ENCODE data around the gene IGHMBP2.

The IGHMBP2 gene

GRCh38 chr11:68950270-68950669, 46.6 kb downstream of the IGHMBP2 start:
- no peak for TF ChIP-seq ZNF274 (IDR thresholded peaks at IDR 0.05; ENCODE audit: low read depth, low read length)
- no peak overlapping the region for H3K4me3 ChIP-seq (ENCODE audit: low read length)

- TF ChIP-seq ZNF274 (IDR thresholded peaks at IDR 0.05; ENCODE audit: low read depth, low read length), result no peak
- H3K4me3 ChIP-seq (ENCODE audit: low read length), result no peak overlapping the region
Measured at GRCh38 chr11:68950762-68951161, 47.1 kb downstream of the IGHMBP2 start.

DNA sequence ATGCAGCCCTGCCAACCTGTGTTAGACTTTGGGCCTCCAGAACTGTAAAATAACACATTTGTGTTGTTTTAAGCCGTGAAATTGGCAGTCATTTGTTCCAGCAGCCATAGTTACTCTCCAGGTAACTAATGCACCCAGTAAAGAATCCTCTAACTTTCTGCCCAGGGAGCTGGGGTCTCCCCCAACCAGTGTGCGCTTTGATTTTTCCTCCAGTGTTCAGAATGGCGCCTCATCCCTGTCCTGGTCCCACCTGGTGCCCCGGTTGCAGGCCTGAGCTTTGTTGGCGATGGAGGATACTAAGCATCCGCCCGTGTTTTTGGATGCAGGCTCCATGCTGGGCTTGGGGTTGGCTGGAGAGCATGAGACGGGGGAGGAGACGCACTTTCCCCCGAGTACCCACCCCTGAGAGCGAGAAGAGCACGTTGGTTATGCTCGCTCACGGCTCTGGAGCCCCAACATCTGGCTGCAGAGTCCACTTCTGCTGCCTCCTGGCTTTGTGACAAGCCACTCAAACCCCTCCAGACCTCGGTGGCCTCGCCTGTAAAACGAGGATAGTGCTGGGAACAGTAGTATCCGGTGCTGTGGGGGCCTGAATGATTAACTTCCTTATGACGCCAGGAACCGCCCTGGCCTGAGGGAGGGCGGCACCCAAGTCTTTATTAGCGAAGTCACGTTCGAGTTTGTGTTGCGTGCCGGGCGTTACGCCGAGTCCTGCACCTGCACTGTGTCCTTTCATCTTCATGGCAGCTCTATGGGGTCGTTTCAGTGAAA, 51.3 kb downstream of the IGHMBP2 start:
- TF ChIP-seq ZNF274 (IDR thresholded peaks at IDR 0.05; ENCODE audit: low read depth, low read length), result no peak
- no peak overlapping the region for H3K4me3 ChIP-seq (ENCODE audit: low read length)

- no peak for TF ChIP-seq ZNF274 (IDR thresholded peaks at IDR 0.05; ENCODE audit: low read depth, low read length)
- H3K4me3 ChIP-seq (ENCODE audit: low read length), result no peak overlapping the region
Measured at GRCh38 chr11:68955607-68955958, 51.9 kb downstream of the IGHMBP2 start.

- H3K4me3 ChIP-seq (ENCODE audit: low read length), result no peak overlapping the region
- no peak for TF ChIP-seq ZNF274 (IDR thresholded peaks at IDR 0.05; ENCODE audit: low read depth, low read length)
Measured at GRCh38 chr11:68956142-68956541, 52.5 kb downstream of the IGHMBP2 start.

DNA sequence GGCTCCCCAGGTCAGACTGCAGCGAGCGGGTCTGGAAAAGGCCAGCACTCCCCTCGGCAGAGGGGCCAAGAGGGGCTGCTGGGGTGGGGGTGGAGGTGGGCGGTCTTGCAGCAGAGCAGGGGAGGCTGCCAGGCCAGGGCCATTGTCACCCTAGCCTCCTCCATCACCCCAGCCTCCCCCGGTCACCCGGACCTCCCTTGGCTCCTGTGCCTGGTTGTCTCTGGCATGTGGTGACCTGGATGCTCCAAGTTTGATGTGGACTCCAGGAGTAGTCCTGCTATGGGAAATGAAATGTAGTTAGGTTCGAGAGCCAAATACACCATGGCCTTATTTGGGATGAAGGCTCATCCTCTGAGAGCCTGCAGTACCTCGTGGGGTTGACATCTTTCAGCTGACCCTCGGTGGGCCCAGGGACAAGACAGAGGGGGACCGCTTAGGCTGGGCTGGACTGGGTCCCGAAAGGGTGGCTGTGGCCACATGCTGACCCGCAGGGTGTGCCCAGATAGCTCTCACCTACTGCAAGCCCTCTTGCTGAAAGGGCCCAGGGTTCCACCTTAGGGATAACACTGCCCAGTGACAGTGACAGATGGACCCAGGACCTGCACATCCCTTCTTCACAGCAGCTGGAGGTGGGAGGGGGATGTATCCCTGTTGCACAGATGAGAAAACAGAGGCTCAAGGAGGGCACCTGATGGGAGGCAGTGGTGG, 53.0 kb downstream of the IGHMBP2 start:
- H3K4me3 ChIP-seq (ENCODE audit: low read length), result no peak overlapping the region
- no peak for TF ChIP-seq ZNF274 (IDR thresholded peaks at IDR 0.05; ENCODE audit: low read depth, low read length)

DNA sequence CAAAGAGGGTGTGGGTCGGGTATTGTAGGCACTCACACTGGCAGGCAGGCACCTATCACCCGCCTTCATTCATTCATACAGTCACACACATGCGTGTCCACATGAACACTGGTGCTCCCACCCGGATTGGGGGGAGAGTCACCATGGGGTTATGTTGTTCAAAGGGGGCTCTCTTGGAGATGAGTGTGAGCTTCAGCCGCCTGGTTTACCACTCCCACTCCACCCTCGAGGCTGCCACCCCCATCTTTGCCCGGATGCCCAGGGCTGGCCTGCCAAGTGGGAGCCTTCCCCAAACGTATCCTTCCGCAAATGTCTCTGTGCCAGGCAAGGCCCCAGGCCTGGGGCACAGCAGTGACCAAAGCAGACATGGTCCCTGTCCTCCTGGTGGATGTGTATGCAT, 54.5 kb downstream of the IGHMBP2 start:
- H3K4me3 ChIP-seq (ENCODE audit: low read length), result no peak overlapping the region
- no peak for TF ChIP-seq ZNF274 (IDR thresholded peaks at IDR 0.05; ENCODE audit: low read depth, low read length)

DNA sequence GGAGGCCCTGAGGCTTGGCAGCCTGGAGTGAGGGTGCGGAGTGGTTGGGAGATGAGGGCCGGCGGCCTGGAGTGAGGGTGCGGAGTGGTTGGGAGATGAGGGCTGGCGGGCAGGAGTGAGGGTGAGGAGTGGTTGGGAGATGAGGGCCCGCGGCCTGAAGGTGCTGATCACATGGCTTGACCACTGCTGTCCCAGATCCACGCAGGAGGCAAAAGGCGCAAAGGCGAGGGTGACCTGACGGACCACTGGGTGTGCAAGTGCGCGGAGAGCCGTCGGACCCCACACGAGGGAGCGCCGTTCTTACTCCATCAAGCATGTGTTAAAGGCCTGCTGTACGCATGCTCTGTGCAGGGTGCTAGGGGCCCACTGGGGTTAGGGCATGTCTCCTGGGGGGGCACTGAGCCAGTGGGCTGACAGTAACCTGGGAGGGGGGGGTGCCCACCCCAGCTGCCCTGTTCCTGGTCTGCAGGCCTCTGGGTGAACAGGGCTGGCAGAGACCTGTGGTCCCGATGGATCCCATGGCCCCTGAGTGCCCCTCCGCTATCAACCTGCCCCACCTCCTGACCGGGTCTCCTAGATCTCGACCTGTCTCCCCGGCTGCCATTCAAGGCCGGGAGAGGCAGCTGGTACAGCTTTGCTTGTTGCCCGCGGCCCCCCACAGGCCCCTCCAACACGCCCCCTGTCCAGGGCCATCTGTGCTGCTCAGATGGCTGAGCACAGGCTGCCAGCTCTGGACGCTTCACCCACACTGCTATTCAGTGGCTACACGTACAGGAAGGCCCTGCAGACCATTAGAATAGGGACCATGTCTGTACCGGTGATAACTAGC, 56.0 kb downstream of the IGHMBP2 start:
- no peak overlapping the region for H3K4me3 ChIP-seq (ENCODE audit: low read length)
- TF ChIP-seq ZNF274 (IDR thresholded peaks at IDR 0.05; ENCODE audit: low read depth, low read length), result no peak

DNA sequence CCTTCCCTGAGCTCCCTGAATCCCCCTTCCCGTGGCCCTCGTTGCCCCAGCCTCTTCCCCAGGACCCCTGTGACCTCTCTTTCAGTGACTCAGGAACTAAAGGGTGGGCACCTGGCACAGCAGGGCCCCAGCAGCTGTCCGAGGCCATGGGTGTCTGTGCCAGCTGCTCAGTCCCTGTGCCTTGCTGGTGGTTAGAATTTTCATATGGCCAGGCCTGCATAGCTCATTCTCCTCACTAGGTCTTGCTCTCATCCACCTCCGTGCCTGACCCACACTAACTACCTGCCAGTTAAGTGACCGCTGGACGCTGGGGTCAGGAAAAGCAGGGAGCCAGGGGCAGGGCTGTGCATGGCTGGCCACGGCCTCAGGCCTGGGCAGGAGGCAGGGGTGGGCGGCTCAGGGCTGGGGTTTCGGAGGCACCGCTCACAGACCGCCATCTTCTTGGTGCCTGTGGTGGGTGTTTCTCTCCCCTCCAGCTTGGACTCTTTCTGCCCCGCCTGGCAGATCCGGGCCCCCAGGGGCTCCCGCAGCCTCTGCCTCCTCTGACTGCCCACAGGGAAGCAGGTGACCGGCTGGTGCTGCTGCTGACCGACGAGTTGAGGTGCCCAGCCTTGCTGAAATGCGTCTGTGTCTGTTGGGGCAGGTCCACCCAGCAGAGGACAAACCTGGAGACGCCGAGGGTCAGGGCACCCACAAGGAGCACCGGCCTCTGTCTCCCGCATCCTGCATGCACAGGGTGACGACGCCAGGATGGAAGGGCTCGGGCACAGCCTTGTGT, 56.8 kb downstream of the IGHMBP2 start:
- no peak for TF ChIP-seq ZNF274 (IDR thresholded peaks at IDR 0.05; ENCODE audit: low read depth, low read length)
- H3K4me3 ChIP-seq (ENCODE audit: low read length), result no peak overlapping the region

DNA sequence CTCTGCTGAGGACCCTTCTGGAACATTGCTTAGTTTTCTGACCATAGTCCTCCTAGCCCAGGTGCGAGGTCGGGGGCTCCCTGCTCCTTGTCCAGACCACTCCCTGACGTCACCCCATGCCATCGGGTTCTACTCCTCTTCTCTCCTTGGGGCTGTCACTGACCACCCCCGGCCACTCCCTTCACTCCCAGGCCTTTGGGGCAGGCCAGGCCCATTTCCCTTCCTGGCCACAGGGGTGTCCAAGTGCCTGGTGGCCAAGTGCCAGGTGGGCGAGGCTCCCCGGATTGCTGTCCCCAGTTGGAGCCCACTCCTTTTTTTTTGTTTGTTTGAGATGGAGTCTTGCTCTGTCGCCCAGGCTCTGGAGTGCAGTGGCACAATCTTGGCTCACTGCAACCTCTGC, 57.6 kb downstream of the IGHMBP2 start:
- H3K4me3 ChIP-seq (ENCODE audit: low read length), result no peak overlapping the region
- TF ChIP-seq ZNF274 (IDR thresholded peaks at IDR 0.05; ENCODE audit: low read depth, low read length), result no peak

DNA sequence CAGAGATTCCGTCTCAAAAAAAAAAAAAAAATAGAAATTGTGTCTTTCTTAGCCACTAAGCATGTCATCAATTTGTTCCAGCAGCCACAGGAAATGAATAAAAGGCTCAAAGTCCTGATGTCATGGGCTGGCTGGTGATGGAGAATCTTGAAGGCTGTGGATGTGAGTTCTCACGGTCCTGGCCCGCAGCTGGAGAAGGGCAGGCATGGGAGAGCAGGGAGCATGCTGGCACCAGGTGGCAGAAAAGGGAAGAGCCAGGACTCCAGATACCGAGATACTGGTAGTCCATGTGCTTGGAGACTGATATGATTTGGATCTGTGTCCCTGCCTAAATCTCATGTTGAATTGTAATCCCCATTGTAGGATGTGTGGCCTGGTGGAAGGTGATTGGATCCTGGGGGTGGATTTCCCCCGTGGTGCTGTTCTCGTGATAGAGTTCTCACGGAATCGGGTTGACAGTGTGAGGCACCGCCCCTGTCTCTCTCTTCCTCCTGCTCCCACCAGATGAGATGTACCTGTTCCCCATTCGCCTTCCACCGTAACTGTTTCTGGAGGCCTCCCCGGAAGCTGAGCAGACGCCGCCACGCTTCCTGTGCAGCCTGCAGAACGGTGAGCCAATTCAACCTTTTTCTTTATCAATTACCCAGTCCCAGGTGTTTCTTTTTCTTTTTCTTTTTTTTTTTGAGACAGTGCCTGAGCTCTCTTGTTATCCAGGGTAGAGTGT, 59.0 kb downstream of the IGHMBP2 start:
- 0 out of 2 replicates have a peak, but pooled peaks have one; percentile 33 for TF ChIP-seq ZNF274 (IDR thresholded peaks at IDR 0.05; ENCODE audit: low read depth, low read length)
- no peak overlapping the region for H3K4me3 ChIP-seq (ENCODE audit: low read length)

DNA sequence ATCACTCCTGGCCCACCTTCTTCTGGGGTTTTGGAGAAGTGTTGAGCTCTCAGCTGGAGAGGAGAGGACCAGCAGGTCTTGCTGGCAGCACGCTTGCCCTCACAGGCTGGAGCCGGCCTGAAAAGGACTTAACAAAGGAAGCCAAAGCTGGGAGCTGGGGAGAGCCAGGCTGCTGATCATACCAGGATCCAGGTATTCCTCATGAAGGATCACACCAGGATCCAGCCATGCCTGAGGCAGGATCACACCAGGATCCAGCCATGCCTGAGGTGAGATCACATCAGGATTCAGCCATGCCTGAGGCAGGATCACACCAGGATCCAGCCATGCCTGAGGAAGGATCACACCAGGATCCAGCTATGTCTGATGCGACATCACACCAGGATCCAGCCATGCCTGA, 60.1 kb downstream of the IGHMBP2 start:
- H3K4me3 ChIP-seq (ENCODE audit: low read length), result no peak overlapping the region
- no peak for TF ChIP-seq ZNF274 (IDR thresholded peaks at IDR 0.05; ENCODE audit: low read depth, low read length)
